HG03565 (cell line): ENCODE results near the gene ZNF573.
A peak's percentile ranks its signal among the peaks of the same experiment; 100 is the strongest.
"Not testable (repeated sequence)": the region's sequence is repeated elsewhere in the genome, so short reads cannot be mapped to it uniquely, and the experiment has no call there.

Source experiments
- ATAC-seq: cut with Tn5 transposase; IDR thresholded peaks from one replicate; pipeline ENCODE4 v1.9.1; 2021; ENCODE audit warnings: mild to moderate bottlenecking, moderate library complexity; ENCODE audit not compliant: unreplicated experiment

Gene ZNF573

DNA sequence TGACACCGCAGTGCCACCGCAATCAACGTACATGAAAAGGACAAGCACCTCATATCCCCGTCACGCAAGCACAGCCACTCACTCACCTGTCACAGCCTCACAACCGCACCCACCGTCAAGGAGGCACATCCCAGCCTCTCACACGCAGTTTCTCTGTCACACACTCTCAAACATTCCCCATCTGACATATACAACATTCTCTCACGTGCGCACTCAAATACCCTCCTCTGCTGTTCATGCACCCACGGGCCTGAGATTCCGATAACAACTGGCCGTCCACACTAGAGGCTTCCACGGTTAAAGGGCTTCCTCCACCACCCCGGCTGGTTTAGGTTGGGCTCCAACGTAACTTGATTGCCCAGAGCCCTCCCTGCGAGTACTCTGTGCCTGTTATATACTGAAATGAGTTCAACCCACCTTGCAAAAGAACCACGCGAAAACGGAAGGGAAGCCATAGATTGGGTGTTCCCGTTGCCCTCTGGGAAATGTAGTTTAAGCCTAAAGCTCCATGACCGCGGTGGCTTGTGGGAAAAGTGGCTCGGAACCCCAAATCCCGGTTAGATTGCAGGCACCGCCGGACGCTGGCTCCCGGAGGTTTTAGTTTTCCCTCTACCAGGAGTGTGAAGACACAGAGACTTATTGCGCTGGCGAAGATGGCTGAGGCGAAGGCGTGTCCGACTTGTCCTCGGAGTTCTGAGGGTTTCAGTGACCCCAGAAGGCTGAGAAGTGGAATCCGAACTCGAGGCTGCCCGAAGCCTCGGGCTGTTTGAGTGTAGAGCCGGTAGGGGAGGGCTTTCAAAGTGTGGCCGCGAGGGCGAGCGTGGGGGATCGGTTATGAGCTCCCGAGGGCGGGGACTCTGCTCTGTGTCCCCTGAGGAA, at the start of gene ZNF573:
TSS of gene ZNF573 (minus strand) at position 460 of the 879 bp plus-strand sequence. CDS start 5,857 bp downstream, outside the sequence.
- ATAC-seq = peak; percentile 73

DNA sequence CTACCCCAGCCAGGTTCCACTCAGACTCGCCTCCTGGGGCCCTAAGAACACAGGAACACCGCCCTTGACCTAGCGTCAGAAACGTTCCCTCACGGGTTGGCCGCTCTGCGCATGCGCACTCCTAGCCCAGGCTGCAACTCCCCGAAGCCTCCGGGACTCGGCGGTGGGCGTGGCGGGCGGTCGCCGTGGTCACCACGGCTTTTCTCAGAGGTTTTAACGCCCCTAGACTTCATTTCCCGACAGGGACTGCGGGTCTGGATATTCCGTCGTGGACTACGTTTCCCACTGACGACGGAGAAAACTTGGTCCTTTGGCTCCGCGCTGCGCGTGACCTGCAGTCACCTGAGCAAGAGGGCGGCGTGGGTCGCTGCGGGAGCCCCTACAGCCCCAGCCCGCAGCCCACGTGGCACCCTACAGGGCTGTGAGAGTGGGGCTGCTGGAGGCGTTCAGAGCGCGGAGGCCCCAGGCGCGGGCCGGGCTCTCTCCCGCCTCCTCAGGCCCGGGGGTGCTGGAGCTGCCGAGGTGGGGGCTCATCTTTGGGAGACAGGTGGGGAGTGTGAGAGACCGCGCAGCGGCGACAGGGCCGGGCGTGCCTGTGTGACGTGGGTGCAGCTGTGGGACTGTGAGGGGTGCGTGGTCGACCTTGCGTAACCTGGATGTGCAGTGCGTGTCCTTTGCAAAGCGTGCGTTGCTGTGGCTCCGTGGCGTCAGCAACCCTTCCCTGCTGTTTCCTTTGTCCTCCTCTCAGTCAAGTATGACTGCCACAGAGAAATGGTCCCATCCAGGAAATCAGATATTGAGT, 38.0 kb upstream of the ZNF573 start:
- ATAC-seq = no peak

- not testable (repeated sequence) for ATAC-seq
Measured at GRCh38 chr19:37815611-37816010, 36.2 kb upstream of the ZNF573 start.

DNA sequence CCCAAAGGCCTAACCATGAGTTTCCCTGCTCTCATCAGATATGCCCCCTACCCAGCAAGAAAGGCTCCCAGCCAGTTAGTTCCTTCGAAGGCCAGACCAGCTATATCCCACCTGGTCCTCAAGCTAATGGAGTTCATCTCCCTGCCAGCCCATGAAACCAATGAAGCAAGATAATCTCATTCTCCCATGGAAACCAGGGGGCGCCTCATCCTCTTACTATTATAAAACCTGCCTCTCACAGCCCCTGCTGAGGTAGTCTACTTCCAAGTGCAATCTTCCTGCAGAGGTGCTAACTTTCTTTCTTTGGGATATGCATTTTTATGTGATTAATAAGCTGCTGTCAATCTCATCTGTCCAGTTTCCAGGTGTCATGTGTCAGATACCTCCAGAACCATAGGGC, 34.0 kb upstream of the ZNF573 start:
- ATAC-seq = no peak

- ATAC-seq = no peak
Measured at GRCh38 chr19:37809366-37809765, 30.0 kb upstream of the ZNF573 start.

DNA sequence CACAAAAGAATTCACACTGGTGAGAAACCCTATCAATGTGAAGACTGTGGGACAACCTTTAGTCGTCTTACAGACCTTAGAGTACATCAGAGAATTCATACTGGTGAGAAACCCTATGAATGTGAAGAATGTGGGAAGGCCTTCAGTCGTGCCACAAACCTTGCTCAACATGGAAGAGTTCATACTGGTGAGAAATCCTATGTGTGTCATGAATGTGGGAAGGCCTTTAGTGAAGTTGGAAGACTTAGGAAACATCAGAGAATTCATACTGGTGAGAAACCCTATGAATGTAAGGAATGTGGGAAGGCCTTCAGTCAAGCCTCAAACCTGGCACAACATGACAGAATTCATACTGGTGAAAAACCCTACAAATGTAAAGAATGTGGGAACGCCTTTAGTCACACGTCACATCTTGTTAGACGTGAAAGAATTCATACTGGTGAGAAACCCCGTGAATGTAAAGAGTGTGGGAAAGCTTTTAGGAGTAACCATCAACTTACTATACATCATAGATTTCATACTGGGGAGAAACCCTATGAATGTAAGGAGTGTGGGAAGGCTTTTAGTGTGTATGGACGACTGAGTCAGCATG, 24.0 kb upstream of the ZNF573 start:
- ATAC-seq = no peak

DNA sequence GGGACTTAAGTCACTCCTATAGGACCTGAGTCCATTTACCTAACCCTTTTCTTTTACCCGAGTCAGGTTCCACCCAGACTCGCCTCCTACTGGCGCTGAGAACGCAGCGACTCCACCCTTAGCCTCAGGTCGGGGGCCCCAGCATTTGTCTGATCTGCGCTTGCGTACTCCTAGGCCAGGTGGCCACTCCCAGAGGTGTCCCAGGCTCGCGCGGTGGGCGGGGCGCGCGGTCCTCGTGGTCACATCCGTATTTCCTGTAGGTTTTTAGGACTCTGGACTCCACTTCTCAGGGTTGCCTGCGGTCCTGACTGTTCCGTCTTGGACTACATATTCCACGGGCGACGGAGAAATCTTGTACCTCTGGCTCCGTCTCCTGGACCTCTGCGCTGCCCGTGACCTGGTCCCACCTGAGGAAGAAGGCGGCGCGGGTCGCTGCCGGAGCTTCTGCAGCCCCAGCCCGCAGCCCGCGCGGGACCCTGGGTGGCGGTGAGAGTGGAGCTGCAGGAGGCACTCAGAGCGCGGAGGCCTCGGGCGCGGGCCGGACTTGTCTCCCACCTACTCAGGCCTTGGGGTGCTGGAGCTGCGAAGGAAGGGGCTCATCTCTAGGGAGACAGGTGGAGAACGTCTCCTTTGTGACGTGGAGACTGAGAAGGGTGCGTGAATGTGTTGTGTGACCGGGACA, 11.0 kb upstream of the ZNF573 start:
- ATAC-seq = no peak

GRCh38 chr19:37778613-37779126, 716 bp downstream of the ZNF573 start:
- peak; percentile 4 for ATAC-seq

- no peak for ATAC-seq
Measured at GRCh38 chr19:37770985-37771384, 8.4 kb downstream of the ZNF573 start.

- ATAC-seq = no peak
Measured at GRCh38 chr19:37763488-37763887, 15.9 kb downstream of the ZNF573 start.

DNA sequence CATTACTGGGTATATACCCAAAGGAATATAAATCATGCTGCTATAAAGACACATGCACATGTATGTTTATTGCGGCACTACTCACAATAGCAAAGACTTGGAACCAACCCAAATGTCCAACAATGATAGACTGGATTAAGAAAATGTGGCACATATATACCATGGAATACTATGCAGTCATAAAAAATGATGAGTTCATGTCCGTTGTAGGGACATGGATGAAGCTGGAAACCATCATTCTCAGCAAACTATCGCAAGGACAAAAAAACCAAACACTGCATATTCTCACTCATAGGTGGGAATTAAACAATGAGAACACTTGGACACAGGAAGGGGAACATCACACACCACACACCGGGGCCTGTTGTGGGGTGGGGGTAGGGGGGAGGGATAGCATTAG, 21.7 kb downstream of the ZNF573 start:
- ATAC-seq = not testable (repeated sequence)

GRCh38 chr19:37738371-37738770, 41.0 kb downstream of the ZNF573 start:
- ATAC-seq = no peak

DNA sequence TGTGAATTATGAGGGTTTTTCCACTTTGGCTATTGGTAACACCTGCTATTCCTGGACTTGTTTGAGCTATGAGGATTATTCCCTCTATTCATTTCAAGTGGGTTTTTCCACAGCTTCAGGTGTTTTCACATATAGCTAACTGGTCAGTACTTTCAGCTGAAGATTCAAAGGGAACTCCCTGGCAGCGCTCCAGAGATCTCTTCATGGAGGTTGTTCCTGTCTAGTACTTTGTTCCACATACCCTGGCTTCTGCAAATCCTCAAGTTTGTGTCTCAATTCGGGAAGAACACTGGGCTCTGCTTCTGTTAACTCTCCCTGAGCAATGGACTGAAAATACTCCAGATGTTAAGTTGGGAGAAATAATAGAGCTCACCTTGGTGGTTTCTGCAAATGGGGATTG, 54.2 kb downstream of the ZNF573 start:
- ATAC-seq = no peak

DNA sequence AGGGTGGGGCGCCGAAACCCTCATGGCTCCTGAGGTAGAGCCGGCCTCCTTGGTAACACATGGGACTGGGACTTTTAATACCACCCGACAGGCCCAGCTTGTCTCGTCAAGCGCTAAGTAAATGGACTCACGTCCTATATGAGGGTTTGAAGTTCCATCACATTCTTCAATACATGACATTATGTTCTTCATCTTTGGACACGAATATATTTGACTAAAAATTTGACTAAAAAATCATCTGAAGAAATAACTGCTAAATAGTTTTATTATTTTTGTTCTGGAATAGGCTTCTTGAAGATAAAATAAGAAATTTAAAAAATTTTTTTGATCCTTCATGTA, 59.5 kb downstream of the ZNF573 start:
- no peak for ATAC-seq

DNA sequence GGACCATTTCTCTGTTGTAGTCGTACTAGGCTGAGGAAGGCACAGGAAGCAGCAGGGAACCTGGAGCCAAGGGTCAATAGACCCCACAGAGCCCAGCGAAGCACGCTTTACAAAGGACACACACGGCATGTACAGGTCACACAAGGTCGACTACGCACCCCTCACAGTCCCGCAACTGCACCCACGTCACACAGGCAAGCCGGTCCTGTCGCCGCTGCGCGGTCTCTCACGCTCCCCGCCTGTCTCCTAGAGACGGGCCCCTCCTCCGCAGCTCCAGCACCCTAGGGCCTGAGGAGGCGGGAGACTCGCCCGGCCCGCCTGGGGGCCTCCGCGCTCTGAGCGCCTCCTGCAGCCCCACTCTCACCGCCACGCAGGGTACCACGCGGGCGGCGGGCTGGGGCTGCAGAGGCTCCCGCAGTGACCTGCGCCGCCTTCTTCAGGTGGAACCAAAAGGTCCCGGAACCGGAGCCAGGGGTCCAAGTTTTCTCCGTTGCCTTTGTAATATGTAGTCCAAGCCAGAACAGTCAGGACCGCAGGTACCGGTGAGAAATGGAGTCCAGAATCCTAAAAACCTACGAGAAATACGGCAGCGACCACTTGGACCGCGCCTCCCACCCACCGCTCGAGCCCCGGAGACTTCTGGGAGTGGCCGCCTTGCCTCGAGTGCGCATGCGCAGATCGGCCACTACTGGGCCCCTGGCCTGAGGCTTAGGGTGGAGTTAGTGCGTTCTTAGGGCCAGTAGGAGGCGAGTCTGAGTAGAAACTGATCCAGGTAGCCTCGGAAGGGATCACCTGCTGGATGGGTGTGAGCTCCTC, 60.1 kb downstream of the ZNF573 start, which contains the start of gene ZNF607:
TSS of gene ZNF607 (minus strand) at position 651 of the 816 bp plus-strand sequence. CDS start 8,143 bp downstream, outside the sequence.
- ATAC-seq = peak; percentile 78

DNA sequence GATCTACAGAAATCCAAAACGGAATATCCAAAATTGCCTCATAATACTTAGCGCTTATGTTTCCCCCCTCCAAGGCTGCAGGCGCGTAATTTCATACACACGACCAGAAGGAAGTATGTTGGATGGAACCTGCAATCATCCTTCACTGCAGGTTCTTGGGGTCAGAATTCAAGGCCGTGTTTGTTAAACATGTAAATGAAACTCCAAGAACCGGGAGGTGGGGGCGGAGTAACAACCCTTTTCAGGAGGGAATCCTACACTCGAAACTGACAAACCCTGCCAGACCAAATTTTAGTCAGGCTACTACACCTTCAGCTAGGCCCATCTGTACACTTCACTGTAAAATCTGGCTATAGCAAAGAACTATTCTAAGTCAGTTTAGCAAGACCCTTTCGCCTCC, 61.1 kb downstream of the ZNF573 start:
- ATAC-seq = no peak

DNA sequence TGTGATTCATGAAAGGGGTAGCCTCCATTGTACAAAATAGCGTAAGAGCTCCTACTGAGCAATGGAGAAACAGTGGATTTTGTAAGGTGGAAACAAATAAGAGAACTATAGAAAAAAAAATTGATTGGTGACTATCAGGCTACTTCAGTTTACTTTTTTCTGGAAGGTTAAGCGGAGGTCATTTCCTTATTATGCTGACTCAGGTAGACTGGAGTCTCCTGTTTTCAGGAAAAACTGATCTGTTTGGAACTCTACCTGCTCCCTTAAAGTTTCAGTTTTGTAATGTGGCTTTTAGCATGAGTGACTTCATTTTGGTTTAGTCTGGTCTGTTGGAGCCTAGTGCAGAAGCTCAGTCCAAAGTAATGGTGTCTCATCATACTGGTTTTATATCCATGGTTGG, 63.2 kb downstream of the ZNF573 start:
- ATAC-seq = no peak

GRCh38 chr19:37706052-37706605, 73.3 kb downstream of the ZNF573 start:
- ATAC-seq = no peak

GRCh38 chr19:37699057-37699456, 80.3 kb downstream of the ZNF573 start:
- no peak for ATAC-seq

DNA sequence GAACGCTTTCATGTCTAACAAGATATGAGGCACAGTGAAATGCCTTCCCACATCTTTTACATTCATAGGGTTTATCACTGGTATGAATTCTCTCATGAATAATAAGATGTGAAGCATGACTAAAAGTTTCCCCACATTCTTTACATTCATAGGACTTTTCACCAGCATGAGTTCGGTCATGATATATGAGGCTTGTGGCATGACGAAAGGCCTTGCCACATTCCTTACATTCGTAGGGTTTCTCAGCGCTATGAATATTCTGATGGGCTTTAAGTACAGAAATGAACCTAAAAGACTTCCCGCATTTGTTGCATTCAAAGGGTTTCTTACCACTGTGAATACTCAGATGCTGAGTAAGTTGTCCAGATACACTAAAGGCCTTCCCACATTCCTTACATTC, 81.2 kb downstream of the ZNF573 start:
- no peak for ATAC-seq
